GM12891 (cell line): ENCODE results near the gene AXIN1.

Experiments
- DNase-seq: peaks from one replicate; pipeline ENCODE4 v3.0.0; 2011; ENCODE audit warnings: low spot score; ENCODE audit not compliant: insufficient read length
- FAIRE-seq: peaks from 2 replicates; lab custom pipeline; 2011; peaks lifted over from hg19 to GRCh38; lab: Jason Lieb, UNC
- PAX5 ChIP-seq: IDR thresholded peaks from 2 replicates; pipeline ENCODE4 v1.6.1; 2011; ENCODE audit warnings: low read length, moderate library complexity, mild to moderate bottlenecking; ENCODE audit not compliant: insufficient read depth, severe bottlenecking
- POLR2A ChIP-seq: IDR thresholded peaks from 2 replicates; pipeline ENCODE4 v1.6.1; 2011; ENCODE audit warnings: low read depth, low read length, control low read depth
- POLR2AphosphoS5 ChIP-seq: IDR thresholded peaks from 2 replicates; pipeline ENCODE4 v1.6.1; 2011; ENCODE audit warnings: low read depth, low read length, control low read depth
- POU2F2 ChIP-seq: IDR thresholded peaks from 2 replicates; pipeline ENCODE4 v1.6.1; 2011; ENCODE audit warnings: low read depth, mild to moderate bottlenecking, control low read depth, low read length, moderate library complexity
- SPI1 ChIP-seq: IDR thresholded peaks from 2 replicates; pipeline ENCODE4 v1.6.1; 2011; ENCODE audit warnings: low read depth, low read length, control low read depth
- TAF1 ChIP-seq: IDR thresholded peaks from 2 replicates; pipeline ENCODE4 v1.6.1; 2011; ENCODE audit warnings: low read depth, low read length, control low read depth

AXIN1 gene

GRCh38 chr16:284204-285120, 68.1 kb downstream of the AXIN1 start:
- DNase-seq (no peak), FAIRE-seq (no peak)
- TF ChIP-seq PAX5 = no peak

GRCh38 chr16:283033-283805, 69.3 kb downstream of the AXIN1 start, which contains the start of gene PDIA2:
Gene PDIA2, plus strand, starts transcription at chr16:283164. Its CDS starts 6 bp downstream, at chr16:283170.
- FAIRE-seq = no peak
- DNase-seq = no peak
- TF ChIP-seq SPI1 (no peak), POU2F2 (no peak), PAX5 (no peak), POLR2AphosphoS5 (no peak)

GRCh38 chr16:282491-282890, 70.0 kb downstream of the AXIN1 start:
- FAIRE-seq (no peak), DNase-seq (no peak)
- TF ChIP-seq POU2F2 (no peak), POLR2A (no peak), TAF1 (no peak), PAX5 (no peak), POLR2AphosphoS5 (no peak), SPI1 (no peak)

GRCh38 chr16:281660-282255, 70.8 kb downstream of the AXIN1 start:
- TF ChIP-seq SPI1 (no peak), POLR2A (no peak), POU2F2 (no peak), PAX5 (no peak), TAF1 (no peak), POLR2AphosphoS5 (no peak)
- DNase-seq (no peak), FAIRE-seq (no peak)

- TF ChIP-seq POLR2A (no peak), POLR2AphosphoS5 (no peak), POU2F2 (no peak), TAF1 (no peak), SPI1 (no peak), PAX5 (no peak)
- DNase-seq (no peak), FAIRE-seq (no peak)
Observed at GRCh38 chr16:280991-281659, 71.4 kb downstream of the AXIN1 start.

- FAIRE-seq = no peak
- no peak for TF ChIP-seq POLR2AphosphoS5
- TF ChIP-seq PAX5 = no peak
- TF ChIP-seq POLR2A = no peak
- TF ChIP-seq TAF1 = no peak
- TF ChIP-seq SPI1 = no peak
- no peak for DNase-seq
Observed at GRCh38 chr16:280552-280951, 72.0 kb downstream of the AXIN1 start, which contains the start of gene ARHGDIG. Gene ARHGDIG, plus strand, starts transcription at chr16:280591. Its CDS starts 90 bp downstream, at chr16:280681.

GRCh38 chr16:280005-280460, 72.5 kb downstream of the AXIN1 start:
- TF ChIP-seq POLR2AphosphoS5 (no peak), SPI1 (no peak), POU2F2 (no peak), POLR2A (no peak), PAX5 (no peak), TAF1 (no peak)
- FAIRE-seq (no peak), DNase-seq (no peak)

GRCh38 chr16:279531-279930, 73.0 kb downstream of the AXIN1 start:
- TF ChIP-seq POLR2A (no peak), POU2F2 (no peak), TAF1 (no peak), PAX5 (no peak), SPI1 (no peak), POLR2AphosphoS5 (no peak)
- FAIRE-seq (no peak), DNase-seq (no peak)
